Measurements from ENCODE around the gene LRP1B.
"Not testable (repeated sequence)": the region's sequence is repeated elsewhere in the genome, so short reads cannot be mapped to it uniquely, and the experiment has no call there.

LRP1B gene

DNA sequence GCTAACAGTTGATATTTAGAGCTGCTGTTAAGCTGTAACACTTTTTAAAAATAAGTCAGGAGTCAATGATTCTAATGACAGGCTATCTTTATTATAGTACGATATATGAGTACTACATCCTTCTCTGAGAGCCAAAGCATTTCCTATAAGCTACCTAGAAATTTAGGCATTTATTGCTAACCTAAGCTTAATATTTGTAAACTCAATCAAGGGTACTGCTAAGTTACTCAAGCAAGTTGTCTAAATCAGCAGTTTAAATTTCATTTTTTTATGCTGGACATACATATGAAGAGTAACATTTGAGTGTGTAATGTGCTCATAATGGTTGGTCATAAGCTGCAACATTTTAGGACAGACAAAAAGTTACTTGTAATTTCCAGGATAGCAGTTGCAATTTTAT lies 1774.1 kb downstream of the LRP1B start:
- DNase-seq = no peak

DNA sequence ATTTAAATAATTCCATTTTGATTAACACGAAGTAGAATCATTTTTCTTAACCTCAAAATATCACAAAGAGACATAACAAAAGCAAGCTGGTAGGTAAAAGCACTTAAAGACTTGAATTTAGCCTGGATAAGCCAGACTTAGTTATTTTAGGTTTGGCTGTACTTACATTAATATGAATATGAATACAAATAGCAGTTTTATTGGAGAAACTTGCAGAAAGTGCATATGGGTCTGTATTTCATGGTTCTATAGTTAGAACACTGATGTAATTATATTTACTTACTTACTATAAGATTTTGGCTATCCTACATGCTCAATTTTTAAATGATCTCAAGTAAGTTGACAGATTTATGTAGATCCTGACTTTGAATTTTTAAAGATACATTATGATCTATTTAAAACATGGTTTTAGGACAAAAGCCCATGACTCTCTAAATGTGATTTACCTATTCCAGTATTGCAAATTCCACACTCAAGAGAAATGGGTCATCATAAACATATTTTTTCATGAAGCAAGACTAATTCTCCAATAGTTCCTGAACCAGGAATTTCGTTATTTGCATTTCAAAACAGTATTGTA lies 1775.2 kb downstream of the LRP1B start:
- DNase-seq = no peak

DNA sequence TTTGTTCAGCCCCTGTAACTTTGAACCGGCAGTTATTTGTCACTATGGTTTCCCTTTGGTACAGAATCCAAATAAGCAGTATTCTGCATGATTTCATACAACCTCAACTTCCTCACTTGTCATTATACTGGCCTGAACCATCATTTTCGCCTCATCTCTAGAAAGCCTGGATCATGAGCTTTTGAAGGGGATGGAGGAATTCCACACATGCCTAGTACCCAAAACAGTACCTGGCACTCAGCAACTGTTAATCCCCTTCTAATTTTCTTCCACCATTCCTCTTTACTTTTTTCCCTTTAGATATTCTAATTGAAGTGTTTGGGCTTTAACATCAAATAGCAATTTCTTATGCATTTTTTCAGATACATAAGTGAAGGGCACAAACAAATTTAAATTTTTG lies 1776.3 kb downstream of the LRP1B start:
- no peak for DNase-seq

DNA sequence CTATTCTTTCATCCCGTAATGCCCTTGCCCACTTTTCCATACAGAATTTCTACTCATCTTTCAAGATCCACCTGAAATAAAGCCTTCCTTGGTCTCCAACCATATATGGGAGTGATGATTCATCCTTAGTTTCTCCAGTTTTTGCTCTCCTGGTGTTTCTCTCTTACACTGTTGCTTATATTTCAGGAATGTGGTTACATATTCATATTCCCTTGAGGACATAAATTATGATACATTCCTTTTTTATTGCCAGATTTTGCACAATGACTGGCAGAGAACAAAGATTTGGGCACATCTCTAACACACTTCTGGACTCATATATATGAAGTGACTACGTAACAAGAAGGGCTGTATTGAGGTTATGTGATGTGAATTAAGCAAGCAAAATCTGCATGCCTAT lies 1777.3 kb downstream of the LRP1B start:
- DNase-seq = no peak

DNA sequence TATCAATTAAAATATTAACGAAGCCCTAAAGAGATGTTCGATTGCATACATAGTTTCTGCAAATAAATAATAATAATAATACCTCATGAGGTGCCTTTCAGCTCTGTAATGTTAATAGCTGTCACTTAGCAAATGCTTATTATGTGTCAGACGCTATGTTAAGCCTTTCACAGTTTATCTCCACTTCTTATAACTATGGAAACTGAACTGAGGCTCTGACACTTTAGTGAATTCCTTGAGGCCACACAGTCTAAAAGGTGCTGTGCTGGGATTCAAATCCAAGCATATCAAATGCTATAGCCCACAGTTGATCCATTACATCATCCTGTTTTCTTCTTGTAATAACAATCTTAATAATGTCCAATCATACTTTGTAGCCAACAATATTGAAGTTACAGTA lies 1779.1 kb downstream of the LRP1B start:
- DNase-seq = no peak

DNA sequence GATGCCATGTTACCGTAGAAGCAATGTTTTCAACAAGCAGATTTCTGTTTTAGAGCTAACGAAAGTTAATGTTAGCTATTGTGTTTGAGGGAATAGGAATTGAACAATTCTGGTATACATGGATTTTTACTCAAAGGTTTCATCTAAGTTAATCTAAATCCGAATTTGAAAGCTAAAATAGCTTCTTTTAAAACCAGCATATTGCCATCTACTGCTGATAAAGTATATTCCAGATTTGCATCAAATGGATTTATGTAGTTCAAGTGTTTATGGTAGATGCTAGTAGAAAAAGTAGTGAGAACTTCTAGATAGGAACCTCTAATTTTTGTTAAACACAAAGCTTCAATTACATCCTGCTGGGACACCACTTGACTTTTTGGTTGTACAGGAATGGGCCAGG lies 1781.1 kb downstream of the LRP1B start:
- DNase-seq = no peak

DNA sequence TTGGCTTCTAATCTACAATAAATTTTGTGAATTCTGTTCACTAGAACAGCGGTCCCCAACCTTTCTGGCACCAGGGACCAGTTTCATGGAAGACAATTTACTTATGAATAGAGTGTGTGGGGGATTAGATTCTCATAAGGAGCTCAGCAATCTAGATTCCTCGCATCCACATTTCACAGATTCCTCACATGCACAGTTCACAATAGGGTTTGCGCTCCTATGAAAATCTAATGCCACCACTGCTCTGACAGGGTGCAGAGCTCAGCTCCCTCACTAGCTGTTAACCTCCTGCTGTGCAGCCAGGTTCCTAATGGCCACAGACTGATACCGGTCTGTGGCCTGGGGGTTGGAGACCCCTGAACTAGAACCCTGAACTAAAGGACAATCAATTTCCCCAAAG lies 1782.0 kb downstream of the LRP1B start:
- DNase-seq = no peak

DNA sequence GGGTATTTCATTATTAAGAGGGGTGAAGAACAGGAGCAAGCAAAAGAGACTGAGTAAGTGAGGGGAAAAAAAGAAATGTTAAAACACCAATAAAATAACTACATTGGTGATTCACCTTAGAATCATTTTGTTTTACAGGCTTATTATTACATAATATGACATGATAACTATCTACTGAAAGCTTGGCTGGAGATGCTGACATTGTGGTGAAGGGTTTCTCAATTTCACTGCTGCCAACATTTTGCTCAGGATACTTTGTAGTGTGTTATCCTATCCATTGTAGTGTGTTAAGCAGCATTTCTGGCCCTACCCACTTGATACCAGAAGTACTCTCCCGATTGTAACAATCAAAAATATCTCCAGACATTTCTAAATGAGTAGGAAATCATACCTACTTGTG lies 1786.0 kb downstream of the LRP1B start:
- DNase-seq = no peak

DNA sequence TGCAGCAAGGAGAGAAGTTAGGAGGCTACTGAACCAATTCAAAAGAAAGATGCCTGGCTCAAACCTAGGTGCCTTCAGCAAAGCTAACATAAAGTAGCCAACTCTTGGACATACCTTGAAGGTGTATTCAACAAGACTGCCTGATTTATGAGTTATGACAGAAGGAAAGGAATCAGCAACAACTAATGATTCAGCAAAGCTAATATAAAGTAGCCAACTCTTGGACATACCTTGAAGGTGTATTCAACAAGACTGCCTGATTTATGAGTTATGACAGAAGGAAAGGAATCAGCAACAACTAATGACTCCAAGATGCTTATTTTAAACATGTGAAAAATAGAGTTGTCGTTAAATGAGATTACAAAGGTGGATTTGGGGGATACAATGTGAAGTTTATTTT lies 1786.5 kb downstream of the LRP1B start:
- DNase-seq = not testable (repeated sequence)

DNA sequence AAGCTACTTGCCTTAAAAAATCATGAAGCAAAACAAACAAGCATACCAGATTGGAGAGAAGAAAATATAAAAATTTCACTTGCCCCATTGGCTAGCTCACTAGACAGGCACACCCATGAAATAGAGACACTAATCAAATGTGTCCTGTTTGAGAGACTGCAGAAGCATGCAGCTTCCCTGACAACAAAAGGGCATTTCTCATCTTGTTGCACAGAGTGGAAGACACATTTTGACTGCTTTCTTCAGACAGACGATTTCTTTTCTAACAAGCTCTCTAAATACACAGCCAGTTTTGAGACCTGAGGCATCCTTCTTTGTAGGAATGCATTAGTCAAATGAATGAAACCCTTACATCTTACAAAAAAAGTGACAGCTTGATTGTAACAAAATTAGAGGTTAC lies 1792.0 kb downstream of the LRP1B start:
- no peak for DNase-seq

DNA sequence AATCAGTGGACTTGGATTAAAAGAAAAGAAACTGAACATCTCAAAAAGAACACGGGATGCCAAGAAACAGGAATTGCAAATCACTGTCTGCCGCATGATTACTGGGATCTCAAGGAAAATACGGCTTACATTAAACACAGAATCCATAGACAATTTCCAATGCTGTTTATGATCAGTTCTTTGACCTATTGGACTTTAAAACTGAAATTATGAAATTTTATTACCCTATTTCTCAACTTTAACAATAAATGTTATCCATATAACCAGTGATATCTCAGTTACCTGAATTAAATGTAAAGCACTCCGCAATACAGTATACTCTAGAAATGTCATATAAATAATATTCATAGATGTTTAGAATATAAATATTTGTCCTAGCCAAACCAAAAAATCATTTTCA lies 1793.8 kb downstream of the LRP1B start:
- no peak for DNase-seq

DNA sequence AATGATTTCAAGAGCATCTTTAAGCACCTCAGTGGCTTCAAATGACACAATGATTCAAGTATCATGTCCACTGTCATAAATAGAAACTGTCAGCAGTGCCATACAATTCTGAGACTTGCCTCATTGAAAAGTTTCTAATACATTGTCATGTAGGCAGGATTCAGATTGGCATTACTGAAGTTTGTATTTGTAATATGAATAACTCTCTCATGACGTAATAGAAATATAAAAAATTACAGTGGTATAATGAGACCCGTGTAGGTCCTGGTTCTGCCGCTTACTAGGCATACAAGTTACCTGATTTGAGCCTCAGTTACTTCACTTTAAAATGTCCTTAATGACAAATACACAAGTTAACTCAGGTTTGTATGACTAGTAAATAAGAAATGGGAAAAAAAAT lies 1814.5 kb downstream of the LRP1B start:
- DNase-seq = no peak

DNA sequence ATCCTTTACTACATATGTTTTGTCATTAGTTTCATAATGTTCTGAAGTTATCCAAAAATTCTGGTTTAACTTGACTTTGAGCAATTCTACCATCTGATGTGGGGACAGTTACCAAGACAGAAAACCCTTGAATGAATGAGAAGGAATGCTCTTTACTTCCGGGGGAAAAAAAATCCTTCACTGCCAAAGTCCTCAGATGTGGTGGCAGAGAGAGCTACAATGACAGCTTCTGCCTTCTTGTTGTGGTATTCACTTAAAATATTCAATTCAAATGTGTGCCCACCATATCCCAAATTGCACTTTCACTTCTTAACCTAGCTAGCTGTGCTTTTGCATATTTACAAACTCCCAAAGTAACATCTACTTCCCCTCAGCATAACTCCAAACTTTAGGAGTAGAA lies 1818.9 kb downstream of the LRP1B start:
- no peak for DNase-seq

DNA sequence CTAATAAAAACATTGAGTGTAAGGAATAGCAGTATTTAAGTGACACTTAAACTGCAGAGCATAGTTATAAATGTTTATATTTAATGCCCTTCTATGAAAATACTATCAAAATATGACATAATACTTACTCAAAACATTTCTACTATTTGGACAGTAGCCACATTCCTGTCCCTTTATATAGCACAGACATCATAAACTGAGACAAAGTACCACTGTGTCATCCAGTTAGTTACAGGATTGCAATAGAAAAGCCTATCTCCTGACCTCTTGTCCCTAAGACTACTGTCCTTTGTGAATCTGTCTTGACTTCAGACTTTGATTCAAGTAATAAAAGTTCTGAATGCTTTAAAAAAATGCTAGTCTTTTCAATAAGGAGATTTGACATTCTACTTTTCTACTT lies 1822.1 kb downstream of the LRP1B start:
- DNase-seq = no peak

DNA sequence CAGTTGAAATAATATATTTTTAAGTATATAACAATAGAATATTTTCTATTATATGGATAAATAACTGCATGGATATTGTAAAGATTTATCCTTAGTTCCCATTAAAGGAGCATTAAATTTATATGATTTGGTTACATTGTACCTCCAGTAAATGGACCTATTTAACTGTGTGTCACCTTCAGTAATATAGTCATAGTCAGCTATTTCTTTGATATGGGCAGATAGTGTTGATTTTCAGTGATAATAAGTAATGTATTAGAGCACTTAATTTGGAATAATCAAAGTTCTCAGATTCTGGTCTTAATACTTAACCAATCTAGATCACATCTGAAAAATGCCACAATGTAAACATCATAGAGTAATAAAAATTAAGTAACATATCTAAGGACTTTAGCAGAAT lies 1823.3 kb downstream of the LRP1B start:
- DNase-seq = no peak

DNA sequence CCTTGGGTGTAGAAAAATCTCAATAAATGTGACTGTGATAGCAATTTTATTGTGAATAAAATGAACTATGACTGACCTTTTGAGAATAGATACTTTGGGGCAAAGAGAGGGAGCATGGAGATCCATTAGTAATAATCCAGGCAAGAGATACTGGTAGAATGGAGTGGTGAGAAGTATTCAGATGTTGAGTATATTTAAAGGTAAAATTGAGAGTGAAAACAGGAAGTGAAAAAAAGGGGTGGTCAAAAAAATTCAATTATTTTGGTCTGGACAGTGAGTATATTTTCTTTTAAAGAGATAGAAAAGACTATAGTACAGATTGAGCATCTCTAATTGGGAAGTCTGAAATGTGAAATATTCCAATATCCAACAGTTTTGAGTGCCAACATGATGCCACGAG lies 1835.0 kb downstream of the LRP1B start:
- no peak for DNase-seq

DNA sequence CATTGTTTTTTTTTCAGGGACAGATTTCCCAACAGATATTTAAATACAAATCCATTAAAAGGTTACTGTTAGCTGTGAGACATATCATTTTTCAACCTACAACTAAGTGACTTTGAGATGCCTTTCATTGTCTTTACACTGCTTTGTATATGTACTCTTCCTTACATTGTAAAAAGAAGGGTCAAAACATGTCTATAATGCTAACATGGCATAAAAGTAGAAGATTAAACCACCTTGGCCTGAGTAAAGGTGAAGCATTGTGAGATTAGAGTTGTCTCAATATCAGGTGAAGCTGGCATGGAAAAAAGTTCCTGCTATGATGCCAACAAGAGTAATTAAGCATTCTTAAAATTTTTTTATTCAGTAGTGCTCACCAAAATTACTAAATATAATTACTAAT lies 1842.1 kb downstream of the LRP1B start:
- DNase-seq = no peak

DNA sequence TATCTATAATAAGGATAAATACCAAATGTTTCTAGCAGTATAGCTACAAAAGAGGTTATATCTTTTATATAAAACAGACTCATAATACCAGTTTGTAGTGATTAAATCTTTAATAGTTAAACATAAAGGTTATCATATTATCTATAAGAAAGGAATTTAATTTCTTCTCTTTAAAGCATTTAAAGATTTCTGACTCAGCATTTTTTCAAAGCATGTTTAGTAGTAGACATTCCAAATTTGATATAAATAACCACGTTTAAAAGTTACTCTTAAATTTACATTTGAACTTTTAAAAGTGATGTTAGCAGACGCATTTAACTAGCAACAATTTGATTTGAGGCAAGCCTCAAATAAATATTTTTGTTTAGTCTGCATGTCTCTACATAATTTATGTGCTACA lies 1842.6 kb downstream of the LRP1B start:
- DNase-seq = no peak

DNA sequence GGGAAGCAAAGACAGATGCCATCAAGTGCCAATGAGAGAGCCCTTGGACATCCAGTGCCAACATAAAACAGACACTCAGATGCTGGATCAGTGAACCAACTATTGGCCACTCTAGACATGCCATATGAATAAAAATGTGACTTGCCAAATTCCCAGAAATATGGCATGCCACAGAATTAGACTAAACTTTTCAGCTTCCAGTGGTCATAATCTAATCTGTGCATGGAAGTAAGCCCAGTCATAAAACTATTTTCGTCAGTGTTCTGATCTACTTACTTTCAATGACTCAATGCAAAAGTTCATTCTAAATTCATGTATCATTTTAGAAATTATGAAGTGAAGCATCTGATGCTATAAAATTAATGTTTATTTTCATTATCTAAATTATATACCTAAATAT lies 1844.4 kb downstream of the LRP1B start:
- DNase-seq = no peak

DNA sequence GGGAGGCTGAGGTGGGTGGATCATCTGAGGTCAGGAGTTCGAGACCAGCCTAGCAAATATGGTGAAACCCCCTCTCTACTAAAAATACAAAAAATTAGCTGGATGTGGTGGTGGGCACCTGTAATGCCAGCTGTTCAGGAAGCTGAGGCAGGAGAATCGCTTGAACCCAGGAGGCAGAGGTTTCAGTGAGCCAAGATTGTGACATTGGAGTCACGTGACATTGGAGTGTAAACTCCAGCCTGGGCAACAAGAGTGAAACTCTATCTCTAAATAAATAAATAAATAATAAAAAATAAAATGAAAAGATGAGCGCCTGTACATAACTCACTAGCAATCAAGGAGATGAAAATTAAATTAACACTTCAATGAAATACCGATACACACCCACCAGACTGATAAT lies 1853.5 kb downstream of the LRP1B start:
- not testable (repeated sequence) for DNase-seq

DNA sequence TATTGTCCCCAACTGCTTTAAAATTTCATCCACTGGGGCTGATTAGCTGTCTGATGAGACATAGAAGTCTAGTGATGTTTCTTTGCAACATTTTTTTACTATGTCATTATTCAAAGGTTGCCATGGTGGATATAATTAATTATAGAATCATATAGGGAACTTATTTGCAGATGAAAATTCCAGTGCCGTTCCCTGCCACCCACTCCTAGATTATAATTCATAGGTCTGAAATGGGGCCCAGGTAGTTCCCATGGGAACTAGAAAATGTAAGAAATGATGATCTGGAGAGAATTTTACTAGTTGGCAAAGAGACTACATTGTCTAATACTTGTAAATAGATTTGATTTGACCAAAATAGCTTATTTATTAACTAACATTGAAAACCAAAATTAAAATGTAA lies 1854.2 kb downstream of the LRP1B start:
- DNase-seq = no peak

DNA sequence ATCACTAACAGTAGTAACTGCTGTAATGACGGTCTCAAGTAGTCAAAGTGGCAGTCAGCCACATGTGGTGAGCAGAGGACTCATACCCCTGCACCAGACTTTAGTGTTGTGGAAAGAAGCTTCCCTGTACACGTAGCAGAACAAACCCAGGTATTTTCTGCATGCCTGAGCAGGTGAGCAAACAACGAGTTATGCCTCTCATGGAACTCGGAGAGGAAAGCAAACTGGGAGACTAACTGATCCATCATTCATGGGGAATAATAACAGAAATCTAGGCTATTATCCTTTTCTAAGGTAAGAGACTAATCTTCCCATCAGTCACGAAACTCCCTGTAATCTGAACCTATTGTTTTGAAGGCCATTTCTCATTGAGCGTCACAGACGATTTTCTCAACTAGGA lies 1855.4 kb downstream of the LRP1B start:
- DNase-seq = no peak

DNA sequence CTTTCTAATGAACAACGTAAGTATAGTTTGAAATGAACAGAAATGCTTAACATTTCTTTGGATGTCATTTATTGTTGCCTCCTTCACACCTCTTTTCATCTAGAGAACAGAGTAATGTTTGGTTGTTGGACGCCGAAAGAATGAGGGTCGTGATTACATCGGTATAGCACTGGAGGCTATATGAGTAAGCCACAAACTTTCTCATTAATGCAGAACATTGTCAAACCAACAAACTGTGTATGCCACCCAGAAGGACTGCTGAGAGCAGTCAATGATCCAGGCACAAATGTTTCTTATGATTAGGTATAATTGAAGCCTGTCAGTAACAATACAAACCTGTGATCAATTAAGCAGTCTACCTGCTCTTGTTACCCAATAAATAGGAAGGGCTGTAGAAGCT lies 1855.9 kb downstream of the LRP1B start:
- DNase-seq = no peak

DNA sequence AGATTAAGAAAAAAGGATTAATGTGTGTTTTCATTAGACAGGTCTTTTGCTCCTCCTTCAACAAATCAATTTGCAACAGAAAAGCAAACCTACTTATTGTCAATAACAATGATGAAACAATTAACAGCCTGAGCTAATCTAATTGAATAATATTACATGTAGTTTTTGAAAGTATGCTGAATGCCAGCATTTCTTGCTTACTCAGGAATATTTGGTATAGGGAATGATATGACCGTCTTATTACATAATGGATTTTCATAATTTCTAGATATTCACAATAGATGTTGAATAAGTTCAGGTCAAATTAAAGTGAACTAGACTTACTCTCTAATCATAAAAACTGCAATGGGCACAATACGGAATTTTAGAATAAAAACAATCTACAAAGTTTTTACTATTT lies 1856.9 kb downstream of the LRP1B start:
- DNase-seq = no peak

DNA sequence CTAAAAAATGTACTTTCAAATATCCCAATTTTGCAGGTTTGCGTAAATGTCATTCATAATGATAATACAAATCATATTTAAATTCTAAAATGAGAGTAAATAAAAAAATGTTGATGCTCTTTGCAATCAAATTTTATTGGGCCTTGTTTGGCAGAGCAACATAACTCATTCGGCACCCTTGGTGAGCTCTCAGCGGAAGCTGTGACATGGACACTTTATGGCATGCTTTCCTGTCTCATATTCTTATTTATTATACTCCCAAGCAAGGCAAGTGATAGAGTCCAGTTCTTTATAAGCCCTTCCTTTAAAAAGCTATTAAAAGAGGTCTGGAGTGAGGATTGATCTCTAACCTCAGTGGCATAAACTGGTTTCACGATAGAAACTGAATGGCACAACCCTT lies 1857.4 kb downstream of the LRP1B start:
- DNase-seq = no peak

DNA sequence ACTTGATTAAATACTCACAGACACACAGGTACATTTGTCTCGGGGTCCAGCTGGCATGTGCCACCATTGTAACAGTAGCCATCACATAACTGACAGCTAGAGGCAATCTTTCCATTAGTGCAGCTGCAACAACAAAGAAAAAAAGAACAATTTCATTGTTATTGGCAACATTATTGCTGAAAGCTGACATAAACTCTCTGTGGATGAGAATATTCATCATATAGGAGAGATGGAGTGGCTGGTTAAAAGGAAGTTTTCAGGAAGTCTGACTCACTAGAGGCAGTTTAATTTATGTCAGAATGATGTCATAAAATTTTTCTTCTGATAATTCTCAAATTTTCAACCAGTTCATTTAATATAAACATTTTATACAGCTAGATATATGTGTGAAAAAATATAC lies 1860.6 kb downstream of the LRP1B start:
- DNase-seq = no peak

All from stimulated activated CD4-positive, alpha-beta T cell treated with anti-CD3 and anti-CD28 coated beads, Interleukin-15, amount 100 ng/mL, for 24 hours (primary cell).